HEK293 (cell line): ENCODE results near the gene OTOF.

Source experiments
- CTCF ChIA-PET: fragments of 350-600 bp; formaldehyde crosslinking; extraction: SDS; loops from one replicate; lab custom pipeline; 2021; ENCODE audit warnings: antibody characterized with exemption; lab: Yijun Ruan, JAX
- POLR2A ChIA-PET: fragments of 300-600 bp; formaldehyde crosslinking; extraction: SDS; loops from one replicate; lab custom pipeline; 2020; ENCODE audit warnings: antibody characterized with exemption, inconsistent platforms; lab: Yijun Ruan, JAX
- H3K27ac ChIP-seq: fragments of 200-500 bp; sonication (Bioruptor generic); 2 replicates; pipeline ENCODE4 v1.5.1; 2014; ENCODE audit warnings: low read depth, low read length, control low read depth, inconsistent platforms; ENCODE audit errors: extremely low read depth
- H3K36me3 ChIP-seq, 2 experiments: fragments of 200-500 bp in 1 of 2; sonication (Bioruptor generic) in 1 of 2; 1 replicate in 1 of 2; 2 replicates in 1 of 2; pipeline ENCODE4 v1.5.1; 2014 to 2017; ENCODE audit warnings: inconsistent platforms in 2 of 2, low read length in 2 of 2; ENCODE audit not compliant: control insufficient read depth in 2 of 2, insufficient read depth in 1 of 2
- H3K4me1 ChIP-seq: fragments of 200-500 bp; sonication (Bioruptor generic); 2 replicates; pipeline ENCODE4 v1.5.1; 2014; ENCODE audit warnings: mild to moderate bottlenecking, low read length, inconsistent platforms; ENCODE audit not compliant: control insufficient read depth, insufficient read depth
- H3K4me3 ChIP-seq: 2 replicates; pipeline ENCODE4 v1.5.1; 2011; ENCODE audit warnings: low read depth, mild to moderate bottlenecking, control low read depth, low read length, moderate library complexity
- H3K9me3 ChIP-seq: fragments of 200-500 bp; sonication (Bioruptor generic); 2 replicates; pipeline ENCODE4 v1.5.1; 2014; ENCODE audit warnings: low read depth, low read length, inconsistent platforms; ENCODE audit not compliant: control insufficient read depth, insufficient read depth
- BCL11B ChIP-seq: fragments of 450-650 bp; formaldehyde crosslinking; IDR thresholded peaks from 2 replicates; pipeline ENCODE4 v1.5.1; 2016; ENCODE audit warnings: low read depth, missing biosample characterization, missing genetic modification characterization
- KLF10 ChIP-seq: fragments of 450-650 bp; IDR thresholded peaks from 2 replicates; pipeline ENCODE4 v1.5.1; 2018; ENCODE audit warnings: missing biosample characterization, mild to moderate bottlenecking, missing genetic modification characterization
- KLF8 ChIP-seq: fragments of 450-650 bp; formaldehyde crosslinking; IDR thresholded peaks from 2 replicates; pipeline ENCODE4 v1.5.1; 2016; ENCODE audit warnings: missing biosample characterization, missing genetic modification characterization
- WT1 ChIP-seq: fragments of 450-650 bp; formaldehyde crosslinking; IDR thresholded peaks from 2 replicates; pipeline ENCODE4 v1.5.1; 2016; ENCODE audit warnings: missing biosample characterization, missing genetic modification characterization
- ZBTB48 ChIP-seq: fragments of 450-650 bp; formaldehyde crosslinking; IDR thresholded peaks from 2 replicates; pipeline ENCODE4 v1.5.1; 2016; ENCODE audit warnings: missing biosample characterization, missing genetic modification characterization
- ZNF174 ChIP-seq: fragments of 450-650 bp; formaldehyde crosslinking; IDR thresholded peaks from 2 replicates; pipeline ENCODE4 v1.5.0; 2017; ENCODE audit warnings: missing biosample characterization, mild to moderate bottlenecking, missing genetic modification characterization
- ZNF19 ChIP-seq: fragments of 450-650 bp; formaldehyde crosslinking; IDR thresholded peaks from 2 replicates; pipeline ENCODE4; 2016; ENCODE audit warnings: missing biosample characterization, missing genetic modification characterization, low read depth
- ZNF211 ChIP-seq: fragments of 450-650 bp; formaldehyde crosslinking; IDR thresholded peaks from 2 replicates; pipeline ENCODE4 v1.5.1; 2016; ENCODE audit warnings: low read depth, missing biosample characterization, missing genetic modification characterization
- ZNF280D ChIP-seq: fragments of 450-650 bp; formaldehyde crosslinking; IDR thresholded peaks from 2 replicates; pipeline ENCODE4 v1.5.1; 2016; ENCODE audit warnings: missing biosample characterization, missing genetic modification characterization
- ZNF366 ChIP-seq: fragments of 450-650 bp; formaldehyde crosslinking; conservative IDR thresholded peaks from 2 replicates; pipeline ENCODE4 v1.5.1; 2016; ENCODE audit warnings: missing biosample characterization, missing genetic modification characterization
- ZNF391 ChIP-seq: fragments of 450-650 bp; formaldehyde crosslinking; IDR thresholded peaks from 2 replicates; pipeline ENCODE4 v1.5.1; 2016; ENCODE audit warnings: low read depth, missing biosample characterization, missing genetic modification characterization, borderline replicate concordance
- ZNF404 ChIP-seq: fragments of 450-650 bp; formaldehyde crosslinking; IDR thresholded peaks from 2 replicates; pipeline ENCODE4 v1.5.1; 2017; ENCODE audit warnings: missing biosample characterization, missing genetic modification characterization
- ZNF416 ChIP-seq: fragments of 450-650 bp; formaldehyde crosslinking; IDR thresholded peaks from 2 replicates; pipeline ENCODE4 v1.5.1; 2016; ENCODE audit warnings: missing biosample characterization, missing genetic modification characterization
- ZNF48 ChIP-seq: fragments of 450-650 bp; formaldehyde crosslinking; IDR thresholded peaks from 2 replicates; pipeline ENCODE4 v1.5.1; 2016; ENCODE audit warnings: missing biosample characterization, missing genetic modification characterization
- ZNF501 ChIP-seq: fragments of 450-650 bp; formaldehyde crosslinking; IDR thresholded peaks from 2 replicates; pipeline ENCODE4 v1.5.1; 2016; ENCODE audit warnings: missing biosample characterization, missing genetic modification characterization
- ZNF580 ChIP-seq: fragments of 450-650 bp; formaldehyde crosslinking; IDR thresholded peaks from 2 replicates; pipeline ENCODE4 v1.5.1; 2016; ENCODE audit warnings: missing biosample characterization, missing genetic modification characterization
- ZNF707 ChIP-seq: fragments of 450-650 bp; formaldehyde crosslinking; IDR thresholded peaks from 2 replicates; pipeline ENCODE4 v1.5.1; 2016; ENCODE audit warnings: missing biosample characterization, missing genetic modification characterization
- ZNF792 ChIP-seq: fragments of 450-650 bp; formaldehyde crosslinking; IDR thresholded peaks from 2 replicates; pipeline ENCODE4 v1.5.1; 2016; ENCODE audit warnings: missing biosample characterization, missing genetic modification characterization
- ZNF830 ChIP-seq: fragments of 450-650 bp; IDR thresholded peaks from 2 replicates; pipeline ENCODE4 v1.5.0; 2018; ENCODE audit warnings: missing biosample characterization, missing genetic modification characterization, low read depth, mild to moderate bottlenecking, moderate library complexity
- ZXDB ChIP-seq: fragments of 450-650 bp; formaldehyde crosslinking; IDR thresholded peaks from 2 replicates; pipeline ENCODE4 v1.5.1; 2016; ENCODE audit warnings: missing biosample characterization, missing genetic modification characterization
- TF ChIP-seq, protein P1 (sequence below): fragments of 450-650 bp; formaldehyde crosslinking; IDR thresholded peaks from 2 replicates; pipeline ENCODE4 v1.5.1; 2017; ENCODE audit warnings: missing biosample characterization, missing genetic modification characterization
- TF ChIP-seq, protein P2 (sequence below): fragments of 450-650 bp; formaldehyde crosslinking; IDR thresholded peaks from 2 replicates; pipeline ENCODE4 v1.5.1; 2016; ENCODE audit warnings: missing biosample characterization, missing genetic modification characterization, low read depth
- TF ChIP-seq, protein P3 (sequence below): fragments of 450-650 bp; formaldehyde crosslinking; IDR thresholded peaks from 2 replicates; pipeline ENCODE4 v1.5.1; 2016; ENCODE audit warnings: missing biosample characterization, missing genetic modification characterization
- TF ChIP-seq, protein P4 (sequence below): fragments of 450-650 bp; formaldehyde crosslinking; IDR thresholded peaks from 2 replicates; pipeline ENCODE4 v1.5.1; 2016; ENCODE audit warnings: missing biosample characterization, missing genetic modification characterization
- TF ChIP-seq, protein P5 (sequence below): IDR thresholded peaks from 2 replicates; pipeline ENCODE4 v1.6.1; 2011; ENCODE audit warnings: mild to moderate bottlenecking, low read depth, low read length, borderline replicate concordance

OTOF gene

GRCh38 chr2:26475832-26476501 is 2.0 kb downstream of the OTOF start (continued):
- TF ChIP-seq ZNF280D (tag by site-specific recombination): no peak
- TF ChIP-seq ZNF501: no peak
- TF ChIP-seq, protein P1, sequence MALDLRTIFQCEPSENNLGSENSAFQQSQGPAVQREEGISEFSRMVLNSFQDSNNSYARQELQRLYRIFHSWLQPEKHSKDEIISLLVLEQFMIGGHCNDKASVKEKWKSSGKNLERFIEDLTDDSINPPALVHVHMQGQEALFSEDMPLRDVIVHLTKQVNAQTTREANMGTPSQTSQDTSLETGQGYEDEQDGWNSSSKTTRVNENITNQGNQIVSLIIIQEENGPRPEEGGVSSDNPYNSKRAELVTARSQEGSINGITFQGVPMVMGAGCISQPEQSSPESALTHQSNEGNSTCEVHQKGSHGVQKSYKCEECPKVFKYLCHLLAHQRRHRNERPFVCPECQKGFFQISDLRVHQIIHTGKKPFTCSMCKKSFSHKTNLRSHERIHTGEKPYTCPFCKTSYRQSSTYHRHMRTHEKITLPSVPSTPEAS (tag by site-specific recombination): no peak
- TF ChIP-seq ZNF580: no peak
- no peak for TF ChIP-seq ZXDB (tag by site-specific recombination)
- TF ChIP-seq ZNF416: no peak
- no peak for TF ChIP-seq KLF10
- TF ChIP-seq, protein P2, sequence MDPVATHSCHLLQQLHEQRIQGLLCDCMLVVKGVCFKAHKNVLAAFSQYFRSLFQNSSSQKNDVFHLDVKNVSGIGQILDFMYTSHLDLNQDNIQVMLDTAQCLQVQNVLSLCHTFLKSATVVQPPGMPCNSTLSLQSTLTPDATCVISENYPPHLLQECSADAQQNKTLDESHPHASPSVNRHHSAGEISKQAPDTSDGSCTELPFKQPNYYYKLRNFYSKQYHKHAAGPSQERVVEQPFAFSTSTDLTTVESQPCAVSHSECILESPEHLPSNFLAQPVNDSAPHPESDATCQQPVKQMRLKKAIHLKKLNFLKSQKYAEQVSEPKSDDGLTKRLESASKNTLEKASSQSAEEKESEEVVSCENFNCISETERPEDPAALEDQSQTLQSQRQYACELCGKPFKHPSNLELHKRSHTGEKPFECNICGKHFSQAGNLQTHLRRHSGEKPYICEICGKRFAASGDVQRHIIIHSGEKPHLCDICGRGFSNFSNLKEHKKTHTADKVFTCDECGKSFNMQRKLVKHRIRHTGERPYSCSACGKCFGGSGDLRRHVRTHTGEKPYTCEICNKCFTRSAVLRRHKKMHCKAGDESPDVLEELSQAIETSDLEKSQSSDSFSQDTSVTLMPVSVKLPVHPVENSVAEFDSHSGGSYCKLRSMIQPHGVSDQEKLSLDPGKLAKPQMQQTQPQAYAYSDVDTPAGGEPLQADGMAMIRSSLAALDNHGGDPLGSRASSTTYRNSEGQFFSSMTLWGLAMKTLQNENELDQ: no peak
- TF ChIP-seq, protein P3, sequence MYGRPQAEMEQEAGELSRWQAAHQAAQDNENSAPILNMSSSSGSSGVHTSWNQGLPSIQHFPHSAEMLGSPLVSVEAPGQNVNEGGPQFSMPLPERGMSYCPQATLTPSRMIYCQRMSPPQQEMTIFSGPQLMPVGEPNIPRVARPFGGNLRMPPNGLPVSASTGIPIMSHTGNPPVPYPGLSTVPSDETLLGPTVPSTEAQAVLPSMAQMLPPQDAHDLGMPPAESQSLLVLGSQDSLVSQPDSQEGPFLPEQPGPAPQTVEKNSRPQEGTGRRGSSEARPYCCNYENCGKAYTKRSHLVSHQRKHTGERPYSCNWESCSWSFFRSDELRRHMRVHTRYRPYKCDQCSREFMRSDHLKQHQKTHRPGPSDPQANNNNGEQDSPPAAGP (tag by site-specific recombination): no peak
- TF ChIP-seq ZNF792 (tag by site-specific recombination): no peak
- no peak for TF ChIP-seq ZNF707
- TF ChIP-seq ZNF19 (tag by site-specific recombination): no peak
- TF ChIP-seq ZNF211: no peak
- TF ChIP-seq WT1: no peak

DNA sequence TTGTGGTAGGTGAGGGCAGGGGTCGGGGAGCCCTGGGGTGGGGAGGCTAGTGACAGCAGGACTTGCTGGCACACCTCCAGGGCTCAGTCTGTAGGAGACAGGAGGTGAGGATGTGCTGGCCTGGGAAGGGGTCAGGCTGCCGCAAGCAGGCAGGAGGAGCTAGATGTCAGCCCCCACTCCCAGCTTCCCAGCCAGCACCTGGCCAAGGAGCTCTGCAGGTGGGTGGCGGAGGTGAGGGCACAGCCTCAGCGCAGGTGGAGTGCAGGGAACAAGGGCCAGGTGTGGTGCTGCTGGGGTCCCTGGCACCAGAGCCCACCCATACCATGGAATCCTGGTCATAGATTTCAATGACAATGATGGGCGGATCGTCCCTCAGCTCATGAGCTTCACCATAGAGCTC is 2.9 kb downstream of the OTOF start:
- Histone ChIP-seq H3K4me1 (no peaks in the 10 kb centered on the region), H3K27ac (no peak overlapping the region), H3K4me3 (no peak overlapping the region), H3K36me3 (no peaks in the 10 kb centered on the region), H3K9me3 (no peaks in the 10 kb centered on the region)
- ChIA-PET CTCF (interaction anchor here (0.6 to 1.3 kb wide), 2 partner anchors 96 to 387 kb away, joined by 3 read pairs; no protein-coding TSS in a partner anchor), POLR2A (no interaction called here)
- TF ChIP-seq ZNF366 (tag by site-specific recombination): no peak
- no peak for TF ChIP-seq ZBTB48
- no peak for TF ChIP-seq ZNF174 (tag by site-specific recombination)
- no peak for TF ChIP-seq ZNF48 (tag by site-specific recombination)
- no peak for TF ChIP-seq ZNF391 (tag by site-specific recombination)
- TF ChIP-seq BCL11B (tag by site-specific recombination): no peak
- TF ChIP-seq KLF8 (tag by site-specific recombination): no peak
- no peak for TF ChIP-seq ZNF830 (tag by site-specific recombination)
- TF ChIP-seq, protein P4, sequence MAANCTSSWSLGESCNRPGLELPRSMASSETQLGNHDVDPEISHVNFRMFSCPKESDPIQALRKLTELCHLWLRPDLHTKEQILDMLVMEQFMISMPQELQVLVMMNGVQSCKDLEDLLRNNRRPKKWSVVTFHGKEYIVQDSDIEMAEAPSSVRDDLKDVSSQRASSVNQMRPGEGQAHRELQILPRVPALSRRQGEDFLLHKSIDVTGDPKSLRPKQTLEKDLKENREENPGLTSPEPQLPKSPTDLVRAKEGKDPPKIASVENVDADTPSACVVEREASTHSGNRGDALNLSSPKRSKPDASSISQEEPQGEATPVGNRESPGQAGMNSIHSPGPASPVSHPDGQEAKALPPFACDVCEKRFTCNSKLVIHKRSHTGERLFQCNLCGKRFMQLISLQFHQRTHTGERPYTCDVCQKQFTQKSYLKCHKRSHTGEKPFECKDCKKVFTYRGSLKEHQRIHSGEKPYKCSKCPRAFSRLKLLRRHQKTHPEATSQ: no peak
- TF ChIP-seq, protein P5, sequence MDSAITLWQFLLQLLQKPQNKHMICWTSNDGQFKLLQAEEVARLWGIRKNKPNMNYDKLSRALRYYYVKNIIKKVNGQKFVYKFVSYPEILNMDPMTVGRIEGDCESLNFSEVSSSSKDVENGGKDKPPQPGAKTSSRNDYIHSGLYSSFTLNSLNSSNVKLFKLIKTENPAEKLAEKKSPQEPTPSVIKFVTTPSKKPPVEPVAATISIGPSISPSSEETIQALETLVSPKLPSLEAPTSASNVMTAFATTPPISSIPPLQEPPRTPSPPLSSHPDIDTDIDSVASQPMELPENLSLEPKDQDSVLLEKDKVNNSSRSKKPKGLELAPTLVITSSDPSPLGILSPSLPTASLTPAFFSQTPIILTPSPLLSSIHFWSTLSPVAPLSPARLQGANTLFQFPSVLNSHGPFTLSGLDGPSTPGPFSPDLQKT: no peak
- no peak for TF ChIP-seq ZNF404 (tag by site-specific recombination)
